Suprapubic skin (tissue), 4 donors: ENCODE results near the gene ACER1. TPM values are rescaled to one million over a fixed set of nuclear protein-coding genes. Genes with fewer than 3 reads are reported as not detected.
"Not testable (repeated sequence)": the region's sequence is repeated elsewhere in the genome, so short reads cannot be mapped to it uniquely, and the experiment has no call there.

ENCODE experiments used
- DNase-seq, 2 donors: peaks; one replicate each; pipeline ENCODE4 v3.0.0-alpha.2; 2019; ENCODE audit warnings: low spot score in 2 of 2
- H3K27ac ChIP-seq: fragments of 200-600 bp; sonication (generic); one replicate; pipeline ENCODE4 v1.5.1; 2019
- H3K27me3 ChIP-seq: fragments of 200-600 bp; sonication (generic); one replicate; pipeline ENCODE4 v1.5.1; 2019
- H3K36me3 ChIP-seq: fragments of 200-600 bp; sonication (generic); one replicate; pipeline ENCODE4 v1.5.1; 2019
- H3K4me1 ChIP-seq: fragments of 200-600 bp; sonication (generic); one replicate; pipeline ENCODE4 v1.5.1; 2019
- H3K4me3 ChIP-seq: fragments of 200-600 bp; sonication (generic); one replicate; pipeline ENCODE4 v1.5.1; 2019; ENCODE audit warnings: mild to moderate bottlenecking
- H3K9me3 ChIP-seq: fragments of 200-600 bp; sonication (generic); one replicate; pipeline ENCODE4 v1.5.1; 2019
- EP300 ChIP-seq: sonication (generic); formaldehyde crosslinking; IDR thresholded peaks from one replicate; pipeline ENCODE4 v1.6.1; 2017; ENCODE audit warnings: antibody characterized with exemption
- POLR2A ChIP-seq, 2 donors: fragments of 450-650 bp; IDR thresholded peaks; one replicate each; pipeline ENCODE4 v1.6.1; 2017; ENCODE audit warnings: antibody characterized with exemption in 2 of 2, mild to moderate bottlenecking in 2 of 2, moderate library complexity in 2 of 2
- POLR2AphosphoS5 ChIP-seq, 3 donors: sonication (generic); formaldehyde crosslinking; IDR thresholded peaks; one replicate each; pipeline ENCODE4 v1.6.1; 2017; ENCODE audit warnings: antibody characterized with exemption in 3 of 3
- WGBS: methylation state at CpG from one replicate; pipeline ENCODE4 v1.1.5; 2018; 5-methylcytosine and 5-hydroxymethylcytosine counted together
- total RNA-seq, 4 donors: library from RNA; depleted of rRNA; stranded (reverse); fragments of >200 nt; gene quantifications; one replicate each; pipeline ENCODE4 v1.1.0, GENCODE V29; 2016
- TF ChIP-seq, protein P1 (sequence below), 2 donors: fragments of 200-600 bp in 1 of 2; fragments of 450-650 bp in 1 of 2; sonication (generic) in 1 of 2; IDR thresholded peaks; one replicate each; pipeline ENCODE4 v1.5.1; 2016 to 2019; ENCODE audit warnings: antibody characterized with exemption in 2 of 2, mild to moderate bottlenecking in 1 of 2, moderate library complexity in 1 of 2

Gene ACER1
- total RNA-seq, 4 donors from 2014 or later = 22.2 to 81.4 (median 51.8) TPM

DNA sequence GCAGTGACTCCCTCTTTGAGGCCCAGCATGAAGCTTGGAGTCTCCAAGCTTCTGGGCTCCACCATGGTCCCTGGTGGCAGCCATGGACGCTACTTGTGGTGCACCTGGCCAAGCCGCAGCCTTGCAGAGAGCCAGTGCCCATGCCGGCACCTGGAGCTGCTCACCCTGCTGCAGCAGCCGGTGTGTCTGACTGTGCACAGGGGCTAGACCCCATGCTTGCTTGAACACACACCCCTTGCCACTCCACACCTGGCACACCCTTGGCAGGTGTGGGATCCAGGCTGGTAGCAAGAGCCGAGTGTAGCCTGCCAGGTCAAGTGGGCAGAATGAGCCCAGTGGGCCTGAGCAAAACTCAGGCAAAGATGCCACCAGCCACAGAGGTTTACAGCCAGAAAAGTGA is 35.0 kb downstream of the ACER1 start:
- WGBS = 60% methylated on average over 1 of the region's 5 CpGs
- no peaks in the 10 kb centered on the region for H3K9me3 ChIP-seq
- H3K4me1 ChIP-seq = no peaks in the 10 kb centered on the region
- H3K27ac ChIP-seq = no peak overlapping the region
- DNase-seq = no peak
- H3K36me3 ChIP-seq = no peaks in the 10 kb centered on the region
- no peak overlapping the region for H3K4me3 ChIP-seq
- H3K27me3 ChIP-seq = no peaks in the 10 kb centered on the region
- TF ChIP-seq POLR2AphosphoS5 (IDR thresholded peaks at IDR 0.05) = no peak

DNA sequence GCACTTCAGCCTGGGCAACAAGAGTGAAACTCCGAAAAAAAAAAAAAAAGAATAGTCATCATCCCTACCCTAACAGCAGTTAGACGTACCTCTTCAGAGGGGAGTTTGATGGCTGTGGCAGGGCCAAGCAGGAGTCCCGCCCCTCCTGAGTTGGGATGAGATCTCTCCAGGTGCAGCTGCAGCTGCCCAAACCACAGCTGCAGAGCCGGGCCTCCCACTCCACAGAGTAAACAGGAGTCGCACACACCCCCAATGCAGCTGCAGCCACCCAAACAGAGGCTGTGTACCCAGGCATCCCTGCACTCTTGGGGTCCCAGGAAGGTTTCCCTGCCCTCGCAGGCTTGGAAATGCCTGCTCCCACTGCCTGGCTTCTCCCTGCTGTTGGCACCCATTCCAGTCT is 36.2 kb downstream of the ACER1 start:
- 77% methylated on average over 5 of the region's 6 CpGs for WGBS
- no peak for TF ChIP-seq POLR2AphosphoS5 (IDR thresholded peaks at IDR 0.05)
- no peak for TF ChIP-seq POLR2A (IDR thresholded peaks at IDR 0.05)
- no peak for TF ChIP-seq EP300
- TF ChIP-seq, protein P1, sequence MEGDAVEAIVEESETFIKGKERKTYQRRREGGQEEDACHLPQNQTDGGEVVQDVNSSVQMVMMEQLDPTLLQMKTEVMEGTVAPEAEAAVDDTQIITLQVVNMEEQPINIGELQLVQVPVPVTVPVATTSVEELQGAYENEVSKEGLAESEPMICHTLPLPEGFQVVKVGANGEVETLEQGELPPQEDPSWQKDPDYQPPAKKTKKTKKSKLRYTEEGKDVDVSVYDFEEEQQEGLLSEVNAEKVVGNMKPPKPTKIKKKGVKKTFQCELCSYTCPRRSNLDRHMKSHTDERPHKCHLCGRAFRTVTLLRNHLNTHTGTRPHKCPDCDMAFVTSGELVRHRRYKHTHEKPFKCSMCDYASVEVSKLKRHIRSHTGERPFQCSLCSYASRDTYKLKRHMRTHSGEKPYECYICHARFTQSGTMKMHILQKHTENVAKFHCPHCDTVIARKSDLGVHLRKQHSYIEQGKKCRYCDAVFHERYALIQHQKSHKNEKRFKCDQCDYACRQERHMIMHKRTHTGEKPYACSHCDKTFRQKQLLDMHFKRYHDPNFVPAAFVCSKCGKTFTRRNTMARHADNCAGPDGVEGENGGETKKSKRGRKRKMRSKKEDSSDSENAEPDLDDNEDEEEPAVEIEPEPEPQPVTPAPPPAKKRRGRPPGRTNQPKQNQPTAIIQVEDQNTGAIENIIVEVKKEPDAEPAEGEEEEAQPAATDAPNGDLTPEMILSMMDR (IDR thresholded peaks at IDR 0.05) = no peak
- Histone ChIP-seq H3K4me3 (no peak overlapping the region), H3K36me3 (no peaks in the 10 kb centered on the region), H3K27ac (no peak overlapping the region), H3K4me1 (no peaks in the 10 kb centered on the region), H3K9me3 (peaks cover 3% of the 10 kb centered on the region), H3K27me3 (no peaks in the 10 kb centered on the region)
- no peak for DNase-seq

DNA sequence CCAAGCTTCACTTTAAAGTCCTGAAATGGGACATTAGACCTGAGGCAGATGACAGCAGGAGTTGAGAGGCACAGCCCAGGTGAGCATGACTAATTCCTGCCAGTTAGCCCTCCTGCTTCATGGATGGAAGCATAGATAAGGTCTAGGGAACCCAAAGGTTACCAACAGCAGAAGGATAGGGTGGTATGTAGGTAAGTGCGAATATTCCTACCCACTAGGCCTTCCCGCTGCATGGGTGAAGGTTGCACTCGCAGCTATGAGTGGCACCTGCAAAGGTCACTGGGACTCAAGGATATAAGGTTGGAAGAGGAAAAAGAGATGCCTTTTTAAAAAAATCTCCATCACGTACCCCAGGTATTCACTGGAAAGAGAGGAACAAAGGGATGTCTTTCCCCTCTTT is 41.4 kb downstream of the ACER1 start:
- H3K27ac ChIP-seq = no peak overlapping the region
- peaks cover 29% of the 10 kb centered on the region for H3K9me3 ChIP-seq
- WGBS = 80% methylated on average over 4 of the region's 4 CpGs

DNA sequence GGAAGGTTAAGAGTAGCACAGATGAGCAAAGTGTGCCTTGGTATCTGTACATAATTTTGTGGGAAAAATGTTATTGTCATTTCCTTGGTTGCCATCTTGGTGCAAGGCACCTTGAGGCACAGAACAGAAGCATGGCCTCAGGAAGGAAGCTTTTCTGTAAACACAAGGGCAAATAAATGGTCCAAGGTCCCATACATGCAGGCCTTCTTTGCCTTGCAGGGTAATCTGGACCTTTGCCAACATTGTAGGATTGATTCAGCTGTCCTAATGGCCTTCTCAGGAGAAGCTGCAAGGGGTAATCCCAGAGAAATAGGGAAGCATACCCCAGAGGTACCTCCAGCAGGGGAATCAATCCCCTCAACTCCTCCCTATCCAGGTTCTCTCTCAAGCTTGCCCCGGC is 44.7 kb downstream of the ACER1 start:
- peaks cover 41% of the 10 kb centered on the region for H3K9me3 ChIP-seq
- WGBS = 91% methylated on average over 1 of the region's 1 CpG

More for the DNA sequence above, 41.4 kb downstream of the ACER1 start:
- TF ChIP-seq, protein P1 (IDR thresholded peaks at IDR 0.05) = no peak
- TF ChIP-seq POLR2AphosphoS5 (IDR thresholded peaks at IDR 0.05) (no peak), EP300 (no peak), POLR2A (IDR thresholded peaks at IDR 0.05) (no peak)
- no peak for DNase-seq
- Histone ChIP-seq H3K36me3 (no peaks in the 10 kb centered on the region), H3K4me1 (no peaks in the 10 kb centered on the region), H3K4me3 (no peak overlapping the region), H3K27me3 (no peaks in the 10 kb centered on the region)

DNA sequence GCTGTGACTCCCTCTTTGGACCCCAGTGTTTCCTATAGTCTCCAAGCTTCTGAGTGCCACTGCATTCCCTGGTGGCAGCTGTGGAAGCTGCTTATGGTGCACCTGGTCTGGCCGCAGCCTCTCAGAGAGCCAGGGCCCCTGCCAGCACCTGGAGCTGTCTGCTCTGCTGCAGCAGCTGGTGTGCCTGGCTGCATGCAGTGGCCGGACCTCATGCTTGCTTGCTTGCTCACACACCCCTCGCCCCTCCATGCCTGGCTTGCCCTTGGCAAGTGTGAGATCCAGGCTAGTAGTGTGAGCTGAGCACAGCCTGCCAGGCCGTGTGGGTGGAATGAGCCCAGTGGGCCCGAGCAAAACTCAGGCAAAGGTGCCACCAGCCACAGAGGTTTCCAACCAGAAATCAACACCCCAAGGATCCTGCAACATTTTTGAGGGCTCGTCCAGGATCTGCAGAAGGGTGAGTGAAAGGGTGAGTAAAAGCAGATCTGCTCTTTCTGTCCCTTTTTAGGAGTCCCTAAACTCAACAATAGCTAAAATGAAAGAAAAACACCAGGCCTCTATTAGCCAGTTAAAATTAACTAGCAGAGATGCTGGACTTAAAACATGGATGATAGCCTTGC is 46.0 kb downstream of the ACER1 start:
- Histone ChIP-seq H3K27me3 (no peaks in the 10 kb centered on the region), H3K9me3 (peaks cover 40% of the 10 kb centered on the region), H3K36me3 (no peaks in the 10 kb centered on the region), H3K4me1 (no peaks in the 10 kb centered on the region), H3K27ac (no peak overlapping the region), H3K4me3 (no peak overlapping the region)
- WGBS = 84% methylated on average over 6 of the region's 6 CpGs
- no peak for DNase-seq
- TF ChIP-seq POLR2A (IDR thresholded peaks at IDR 0.05) (no peak), POLR2AphosphoS5 (IDR thresholded peaks at IDR 0.05) (no peak), EP300 (no peak)
- TF ChIP-seq, protein P1 (IDR thresholded peaks at IDR 0.05) = no peak

More for the DNA sequence above, 44.7 kb downstream of the ACER1 start:
- Histone ChIP-seq H3K36me3 (no peaks in the 10 kb centered on the region), H3K27ac (no peak overlapping the region), H3K4me3 (no peak overlapping the region), H3K27me3 (no peaks in the 10 kb centered on the region), H3K4me1 (no peaks in the 10 kb centered on the region)
- no peak for TF ChIP-seq EP300
- TF ChIP-seq, protein P1 (IDR thresholded peaks at IDR 0.05) = no peak
- no peak for TF ChIP-seq POLR2AphosphoS5 (IDR thresholded peaks at IDR 0.05)
- no peak for TF ChIP-seq POLR2A (IDR thresholded peaks at IDR 0.05)
- DNase-seq = no peak

DNA sequence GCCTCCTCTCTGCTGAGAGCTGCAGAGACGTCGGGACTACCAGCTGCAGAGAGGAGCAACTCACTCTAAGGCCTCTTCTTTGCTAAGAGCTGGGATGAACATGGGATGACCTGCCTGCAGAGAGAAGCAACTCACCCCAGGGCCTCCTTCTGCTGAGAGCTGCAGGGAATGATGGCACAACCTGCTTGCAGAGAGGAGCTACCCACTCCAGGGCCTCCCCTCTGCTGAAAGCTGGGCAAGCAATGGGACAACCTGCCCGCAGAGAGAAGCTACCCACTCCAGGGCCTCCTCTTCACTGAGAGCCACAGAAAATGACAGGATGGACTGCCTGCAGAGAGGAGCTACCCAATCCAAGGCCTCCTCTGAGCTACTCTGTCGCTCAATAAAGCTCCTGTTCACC is 46.7 kb downstream of the ACER1 start:
- H3K4me1 ChIP-seq = no peaks in the 10 kb centered on the region
- WGBS = 85% methylated on average over 3 of the region's 4 CpGs
- peaks cover 33% of the 10 kb centered on the region for H3K9me3 ChIP-seq
- no peak overlapping the region for H3K4me3 ChIP-seq
- no peaks in the 10 kb centered on the region for H3K27me3 ChIP-seq
- H3K36me3 ChIP-seq = no peaks in the 10 kb centered on the region
- no peak for TF ChIP-seq POLR2A (IDR thresholded peaks at IDR 0.05)
- H3K27ac ChIP-seq = no peak overlapping the region
- DNase-seq = no peak

DNA sequence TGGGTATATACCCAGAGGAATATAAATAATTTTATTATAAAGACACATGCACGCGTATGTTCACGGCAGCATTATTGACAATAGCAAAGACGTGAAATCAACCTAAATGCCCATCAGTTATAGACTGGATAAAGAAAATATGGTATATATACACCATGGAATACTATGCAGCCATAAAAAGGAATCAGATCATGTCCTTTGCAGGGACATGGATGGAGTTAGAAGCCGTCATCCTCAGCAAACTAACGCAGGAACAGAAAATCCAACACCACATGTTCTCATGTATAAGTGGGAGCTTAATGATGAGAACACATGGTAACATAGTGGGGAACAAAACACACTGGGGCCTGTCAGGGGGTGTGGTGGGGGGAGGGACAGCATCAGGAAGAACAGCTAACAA is 51.0 kb downstream of the ACER1 start:
- DNase-seq, H3K27me3 ChIP-seq, H3K36me3 ChIP-seq, H3K4me3 ChIP-seq, H3K27ac ChIP-seq: not testable (repeated sequence)
- WGBS = 75% methylated on average over 6 of the region's 6 CpGs
- peaks cover 16% of the 10 kb centered on the region for H3K9me3 ChIP-seq
- H3K4me1 ChIP-seq = peaks cover 25% of the 10 kb centered on the region
